Measurements from ENCODE around the gene P2RY13. TPM values are rescaled to one million over a fixed set of nuclear protein-coding genes. Genes with fewer than 3 reads are reported as not detected.

The P2RY13 gene
- total and polyA plus RNA-seq, 2 of the 4 experiments (the other 2 are of a cell fraction): not detected

GRCh38 chr3:151318313-151318712 lies 11.0 kb downstream of the P2RY13 start:
- peak; percentile 21; the same call in 1 of the 2 replicates for ATAC-seq (ENCODE audit: low read depth)
- no peak overlapping the region for H2BK5ac ChIP-seq (ENCODE audit: low read depth, low read length, poor library complexity, severe bottlenecking)
- no peaks in the 10 kb centered on the region for H3K27me3 ChIP-seq (ENCODE audit: control insufficient read depth, insufficient read depth, low read length)
- no peak overlapping the region for H3K9ac ChIP-seq (ENCODE audit: low read depth, low read length)
- BruUV-seq (replicated peaks): no TSS peak
- H2AK9ac ChIP-seq (replicated peaks; ENCODE audit: low read depth, low read length, poor library complexity): no peak overlapping the region
- no peaks in the 10 kb centered on the region for H3K36me3 ChIP-seq (ENCODE audit: control insufficient read depth, insufficient read depth, low read length)
- peaks cover 5% of the 10 kb centered on the region for H3K9me3 ChIP-seq (ENCODE audit: control insufficient read depth, insufficient read depth, low read length)
- no peak overlapping the region for H3K4me2 ChIP-seq (ENCODE audit: low read depth, low read length)
- no peak overlapping the region for H2BK15ac ChIP-seq (ENCODE audit: low read depth, low read length)
- CTCF ChIA-PET: interaction anchor here (0.7 to 1.1 kb wide), 3 partner anchors 10 to 25 kb away, joined by 4 to 5 read pairs (median 4); no protein-coding TSS in a partner anchor
- H3K4me1 ChIP-seq (ENCODE audit: control insufficient read depth, insufficient read depth, low read length): peaks cover 14% of the 10 kb centered on the region
- H3K4ac ChIP-seq (ENCODE audit: low read depth, low read length): no peak overlapping the region
- no peak overlapping the region for H4K5ac ChIP-seq (ENCODE audit: low read depth, low read length)
- no peak overlapping the region for H2BK120ac ChIP-seq (ENCODE audit: low read depth, low read length)
- in situ Hi-C loops (cut with MboI; ENCODE audit: low sequenced_read_pairs): no loop called here
- intact Hi-C loops (cut with micrococcal nuclease): no loop called here
- H3K79me1 ChIP-seq (ENCODE audit: low read depth in 1 of 2, low read length in 2 of 2): no peaks in the 10 kb centered on the region
- POLR2A ChIA-PET (ENCODE audit: unreplicated experiment): no interaction called here
- no peak overlapping the region for H3K23ac ChIP-seq (ENCODE audit: low read depth, low read length)
- H2BK20ac ChIP-seq (ENCODE audit: low read depth, low read length): no peak overlapping the region
- TF ChIP-seq CEBPB (IDR thresholded peaks at IDR 0.05; ENCODE audit: low read depth, low read length): no peak
- no peak for TF ChIP-seq CTCF (conservative IDR thresholded peaks at IDR 0.05; ENCODE audit: low read depth, low read length)
- no peak for TF ChIP-seq MAFK (IDR thresholded peaks at IDR 0.05; ENCODE audit: low read depth, low read length)
- no peak for TF ChIP-seq NFE2L2 (IDR thresholded peaks at IDR 0.05; ENCODE audit: low read depth, low read length)
- no peak for TF ChIP-seq RCOR1 (IDR thresholded peaks at IDR 0.05; ENCODE audit: insufficient replicate concordance, low read length)
- TF ChIP-seq POLR2A (IDR thresholded peaks at IDR 0.05; ENCODE audit: low read depth, low read length): no peak
- no peak for TF ChIP-seq MXI1 (IDR thresholded peaks at IDR 0.05; ENCODE audit: borderline replicate concordance, low read depth, low read length)
- TF ChIP-seq BHLHE40 (IDR thresholded peaks at IDR 0.05; ENCODE audit: low read depth, low read length): no peak
- H2AFZ ChIP-seq (replicated peaks; ENCODE audit: low read length, poor library complexity): no peak overlapping the region
- DNase-seq: peak; percentile 67
- no peak overlapping the region; the same call in 1 of the 2 replicates for H3K18ac ChIP-seq (ENCODE audit: low read depth, low read length)
- no peak overlapping the region; the same call in 1 of the 2 replicates for H3K27ac ChIP-seq (ENCODE audit: insufficient read depth, low read length)
- no peaks in the 10 kb centered on the region for H4K20me1 ChIP-seq (ENCODE audit: insufficient read depth, low read length)
- no peak overlapping the region for H3K14ac ChIP-seq (replicated peaks; ENCODE audit: low read depth, low read length)
- H4K91ac ChIP-seq (ENCODE audit: insufficient read depth, low read depth, low read length): no peak overlapping the region
- no peak overlapping the region for H4K8ac ChIP-seq (ENCODE audit: low read depth in 2 of 2, low read length in 2 of 2)
- H2AK5ac ChIP-seq (ENCODE audit: low read depth, low read length): no peak overlapping the region
- H3K9me1 ChIP-seq (ENCODE audit: insufficient read depth, low read length): peaks cover 6% of the 10 kb centered on the region; the same call in 1 of the 2 replicates
- H3K4me3 ChIP-seq (ENCODE audit: insufficient read depth, low read depth, low read length): no peak overlapping the region
- dilution Hi-C loops (cut with HindIII; ENCODE audit: low sequenced_read_pairs, unreplicated experiment): no loop called here
- H3K56ac ChIP-seq (ENCODE audit: extremely low read depth, insufficient read depth, low read length): no peak overlapping the region

Measured in IMR-90 (cell line).